Muscle layer of duodenum (tissue), 2 donors: ENCODE measurements around the gene LMOD1.

Experiments used
- H3K27ac ChIP-seq: one replicate; pipeline ENCODE4 v1.7.0; 2013; ENCODE audit warnings: mild to moderate bottlenecking, low read length
- H3K27me3 ChIP-seq: one replicate; pipeline ENCODE4 v1.7.0; 2013; ENCODE audit warnings: low read depth, mild to moderate bottlenecking, control low read depth, low read length
- H3K36me3 ChIP-seq, 2 donors: one replicate each; pipeline ENCODE4 v1.7.0; 2013; ENCODE audit warnings: low read length in 2 of 2, control low read depth in 1 of 2, mild to moderate bottlenecking in 1 of 2; ENCODE audit not compliant: insufficient read depth in 2 of 2, control insufficient read depth in 1 of 2
- H3K4me1 ChIP-seq, 2 donors: one replicate each; pipeline ENCODE4 v1.7.0; 2013; ENCODE audit warnings: low read length in 2 of 2, mild to moderate bottlenecking in 2 of 2, control low read depth in 1 of 2, moderate library complexity in 1 of 2; ENCODE audit not compliant: insufficient read depth in 2 of 2, control insufficient read depth in 1 of 2
- H3K4me3 ChIP-seq, 2 donors: one replicate each; pipeline ENCODE4 v1.7.0; 2013; ENCODE audit warnings: low read length in 2 of 2, low read depth in 1 of 2, mild to moderate bottlenecking in 1 of 2
- H3K9me3 ChIP-seq, 2 donors: one replicate each; pipeline ENCODE4 v1.7.0; 2013; ENCODE audit warnings: low read length in 2 of 2, control low read depth in 1 of 2, mild to moderate bottlenecking in 1 of 2; ENCODE audit not compliant: control insufficient read depth in 1 of 2
- donor health status: healthy.

The LMOD1 gene

GRCh38 chr1:201890223-201890622 lies 56.1 kb downstream of the LMOD1 start:
- H3K9me3 ChIP-seq = no peaks in the 10 kb centered on the region
- H3K27me3 ChIP-seq = peaks cover 5% of the 10 kb centered on the region
- H3K27ac ChIP-seq = no peak overlapping the region
- H3K4me1 ChIP-seq = peaks cover 2 to 22% of the 10 kb centered on the region in 2 donors
- peaks cover 0 to 6% of the 10 kb centered on the region in 2 donors for H3K36me3 ChIP-seq
- no peak overlapping the region for H3K4me3 ChIP-seq

GRCh38 chr1:201889090-201889968 lies 57.0 kb downstream of the LMOD1 start:
- Histone ChIP-seq H3K9me3 (no peaks in the 10 kb centered on the region), H3K27ac (no peak overlapping the region), H3K36me3 (peaks cover 0 to 6% of the 10 kb centered on the region in 2 donors), H3K27me3 (peaks cover 5% of the 10 kb centered on the region), H3K4me3 (peak overlapping the region; percentile 66 to 85), H3K4me1 (peaks cover 7 to 30% of the 10 kb centered on the region in 2 donors)

GRCh38 chr1:201888282-201889089 lies 57.9 kb downstream of the LMOD1 start, which contains the start of gene SHISA4:
Gene SHISA4 (plus strand): TSS chr1:201888898. CDS start chr1:201888995, 97 bp downstream.
- Histone ChIP-seq H3K4me3 (peak within 1 kb of the TSS; percentile 66 to 85), H3K36me3 (peaks cover 0 to 6% of the 10 kb centered on the region in 2 donors), H3K27me3 (peaks cover 5% of the 10 kb centered on the region), H3K4me1 (peaks cover 15 to 39% of the 10 kb centered on the region in 2 donors), H3K9me3 (no peaks in the 10 kb centered on the region), H3K27ac (no peak within 1 kb of the TSS)

- H3K27me3 ChIP-seq = peaks cover 5% of the 10 kb centered on the region
- H3K27ac ChIP-seq = no peak overlapping the region
- H3K4me3 ChIP-seq = no peak overlapping the region
- H3K36me3 ChIP-seq = peaks cover 0 to 6% of the 10 kb centered on the region in 2 donors
- H3K9me3 ChIP-seq = no peaks in the 10 kb centered on the region
- peaks cover 22 to 42% of the 10 kb centered on the region in 2 donors for H3K4me1 ChIP-seq
Observed at GRCh38 chr1:201887116-201887866, 59.1 kb downstream of the LMOD1 start.

- Histone ChIP-seq H3K4me1 (peaks cover 22 to 42% of the 10 kb centered on the region in 2 donors), H3K4me3 (no peak overlapping the region), H3K27me3 (peaks cover 5% of the 10 kb centered on the region), H3K27ac (no peak overlapping the region), H3K36me3 (no peaks in the 10 kb centered on the region), H3K9me3 (no peaks in the 10 kb centered on the region)
Observed at GRCh38 chr1:201886103-201886885, 60.1 kb downstream of the LMOD1 start.

GRCh38 chr1:201885531-201886075 lies 60.7 kb downstream of the LMOD1 start:
- no peaks in the 10 kb centered on the region for H3K9me3 ChIP-seq
- peaks cover 5% of the 10 kb centered on the region for H3K27me3 ChIP-seq
- H3K36me3 ChIP-seq = no peaks in the 10 kb centered on the region
- H3K27ac ChIP-seq = no peak overlapping the region
- H3K4me3 ChIP-seq = no peak overlapping the region
- H3K4me1 ChIP-seq = peaks cover 22 to 42% of the 10 kb centered on the region in 2 donors

- H3K27me3 ChIP-seq = no peaks in the 10 kb centered on the region
- H3K4me1 ChIP-seq = peaks cover 22 to 39% of the 10 kb centered on the region in 2 donors
- no peaks in the 10 kb centered on the region for H3K36me3 ChIP-seq
- no peak overlapping the region for H3K4me3 ChIP-seq
- H3K27ac ChIP-seq = no peak overlapping the region
- H3K9me3 ChIP-seq = no peaks in the 10 kb centered on the region
Observed at GRCh38 chr1:201884425-201884824, 61.9 kb downstream of the LMOD1 start.

- H3K27me3 ChIP-seq = no peaks in the 10 kb centered on the region
- H3K9me3 ChIP-seq = no peaks in the 10 kb centered on the region
- H3K36me3 ChIP-seq = no peaks in the 10 kb centered on the region
- no peak overlapping the region for H3K27ac ChIP-seq
- H3K4me3 ChIP-seq = no peak overlapping the region
- H3K4me1 ChIP-seq = peaks cover 22 to 32% of the 10 kb centered on the region in 2 donors
Observed at GRCh38 chr1:201883786-201884185, 62.6 kb downstream of the LMOD1 start.

GRCh38 chr1:201883266-201883665 lies 63.1 kb downstream of the LMOD1 start:
- H3K27me3 ChIP-seq = no peaks in the 10 kb centered on the region
- no peaks in the 10 kb centered on the region for H3K9me3 ChIP-seq
- no peak overlapping the region for H3K4me3 ChIP-seq
- H3K27ac ChIP-seq = no peak overlapping the region
- no peaks in the 10 kb centered on the region for H3K36me3 ChIP-seq
- H3K4me1 ChIP-seq = peaks cover 22 to 33% of the 10 kb centered on the region in 2 donors

- Histone ChIP-seq H3K27me3 (no peaks in the 10 kb centered on the region), H3K27ac (no peak overlapping the region), H3K9me3 (no peaks in the 10 kb centered on the region), H3K36me3 (no peaks in the 10 kb centered on the region), H3K4me3 (no peak overlapping the region), H3K4me1 (peaks cover 22 to 30% of the 10 kb centered on the region in 2 donors)
Observed at GRCh38 chr1:201882665-201883132, 63.6 kb downstream of the LMOD1 start.
